Gastroesophageal sphincter (tissue), 3 donors: Measurements from ENCODE around the gene CHSY1.

Experiments
- CTCF ChIP-seq, 4 experiments: fragments of 200-600 bp in 2 of 4; fragments of 450-650 bp in 2 of 4; sonication (generic) in 1 of 4; IDR thresholded peaks; one replicate each; pipeline ENCODE4 v1.5.1; 2017 to 2019; ENCODE audit warnings: antibody characterized with exemption in 4 of 4, mild to moderate bottlenecking in 2 of 4, moderate library complexity in 2 of 4
- EP300 ChIP-seq: sonication (generic); formaldehyde crosslinking; IDR thresholded peaks from one replicate; pipeline ENCODE4 v1.6.1; 2017; ENCODE audit warnings: antibody characterized with exemption, mild to moderate bottlenecking
- POLR2A ChIP-seq, 2 donors: fragments of 450-650 bp; IDR thresholded peaks; one replicate each; pipeline ENCODE4 v1.6.1; 2017; ENCODE audit warnings: antibody characterized with exemption in 2 of 2, mild to moderate bottlenecking in 2 of 2, moderate library complexity in 1 of 2
- POLR2AphosphoS5 ChIP-seq: sonication (generic); formaldehyde crosslinking; IDR thresholded peaks from one replicate; pipeline ENCODE4 v1.6.1; 2017; ENCODE audit warnings: antibody characterized with exemption

- TF ChIP-seq POLR2AphosphoS5 (no peak), CTCF (IDR thresholded peaks at IDR 0.05) (no peak), EP300 (no peak), POLR2A (IDR thresholded peaks at IDR 0.05) (no peak)
These were observed 92.5 kb downstream of the CHSY1 start for GRCh38 chr15:101159096-101159935.
